ENCODE measurements around the gene GPR27.

Gene GPR27

DNA sequence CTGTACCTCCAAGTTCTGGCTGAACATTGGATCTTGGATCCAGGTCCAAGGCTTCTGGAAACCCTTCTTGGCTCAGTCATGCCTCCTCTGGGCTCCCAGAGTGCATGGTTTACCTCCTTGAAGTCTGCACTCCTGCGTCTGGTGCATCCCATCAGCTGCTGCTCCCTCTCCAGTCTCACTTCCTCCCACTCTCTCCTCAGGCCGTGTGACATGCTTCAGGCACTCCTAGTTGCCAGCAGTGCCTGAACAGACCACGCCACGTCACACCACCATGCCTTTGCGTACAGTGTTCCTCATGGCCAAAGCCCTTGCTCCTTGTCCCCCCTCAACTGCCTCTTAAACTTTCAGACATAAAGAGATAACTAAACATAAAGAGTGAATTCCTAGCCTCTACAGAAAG lies 5.7 kb downstream of the GPR27 start:
- CTCF ChIA-PET: no interaction called here
- no peak for TF ChIP-seq CTCF (IDR thresholded peaks at IDR 0.05; ENCODE audit: insufficient read depth, low read length, missing control alignments)
- POLR2A ChIA-PET: no interaction called here
- DNase-seq (ENCODE audit: low read depth, low spot score): no peak
- H3K4me3 ChIP-seq (ENCODE audit: low read depth, low read length): no peak overlapping the region

GRCh38 chr3:71760140-71760539 lies 6.5 kb downstream of the GPR27 start:
- H3K4me3 ChIP-seq (ENCODE audit: low read depth, low read length): no peak overlapping the region
- POLR2A ChIA-PET: no interaction called here
- TF ChIP-seq CTCF (IDR thresholded peaks at IDR 0.05; ENCODE audit: insufficient read depth, low read length, missing control alignments): no peak
- CTCF ChIA-PET: no interaction called here
- no peak for DNase-seq (ENCODE audit: low read depth, low spot score)

DNA sequence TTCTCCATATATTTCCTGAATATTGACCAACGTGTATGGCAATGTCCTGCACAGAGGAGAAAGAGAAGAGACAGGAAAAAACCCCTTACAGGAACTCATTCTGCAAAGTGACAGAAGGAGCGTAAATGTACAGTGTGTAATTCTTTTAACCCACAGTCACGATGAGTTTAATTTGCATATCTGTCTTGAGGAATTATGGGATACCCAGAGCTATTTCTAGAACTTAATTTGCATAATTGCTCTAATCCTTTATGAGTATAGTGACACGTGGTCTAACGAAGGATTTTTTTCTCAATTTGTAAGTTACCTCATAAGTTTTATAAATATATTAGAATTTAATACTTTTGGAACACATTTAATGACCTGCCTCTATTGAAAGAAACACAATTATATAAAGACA lies 9.8 kb downstream of the GPR27 start:
- no peak for DNase-seq (ENCODE audit: low read depth, low spot score)
- no peak overlapping the region for H3K4me3 ChIP-seq (ENCODE audit: low read depth, low read length)
- TF ChIP-seq CTCF (IDR thresholded peaks at IDR 0.05; ENCODE audit: insufficient read depth, low read length, missing control alignments): no peak
- CTCF ChIA-PET: interaction anchor here (0.9 to 1.0 kb wide), 2 partner anchors 12 to 33 kb away, joined by 3 to 5 read pairs; no protein-coding TSS in a partner anchor
- POLR2A ChIA-PET: no interaction called here

DNA sequence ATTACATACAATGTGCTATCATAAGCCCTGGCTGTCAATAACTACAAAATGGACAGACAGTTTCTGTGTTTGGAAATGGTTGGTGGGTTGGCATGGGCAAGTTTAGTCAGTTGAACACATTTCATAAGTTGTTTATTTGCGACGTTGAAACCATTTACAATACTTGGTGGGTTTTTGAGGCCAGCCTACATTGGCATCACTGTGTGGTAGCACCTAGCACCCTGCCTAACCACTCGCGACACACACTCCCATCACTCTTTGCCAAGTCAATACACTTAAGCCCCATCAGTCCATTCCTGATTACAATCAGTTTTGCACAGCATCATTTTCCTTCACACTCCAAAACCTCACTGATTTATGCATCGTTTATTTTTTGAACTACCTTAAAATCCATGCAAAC lies 17.5 kb downstream of the GPR27 start:
- H3K4me3 ChIP-seq (ENCODE audit: low read depth, low read length): no peak overlapping the region
- POLR2A ChIA-PET: no interaction called here
- no peak for TF ChIP-seq CTCF (IDR thresholded peaks at IDR 0.05; ENCODE audit: insufficient read depth, low read length, missing control alignments)
- CTCF ChIA-PET: no interaction called here
- DNase-seq (ENCODE audit: low read depth, low spot score): no peak

DNA sequence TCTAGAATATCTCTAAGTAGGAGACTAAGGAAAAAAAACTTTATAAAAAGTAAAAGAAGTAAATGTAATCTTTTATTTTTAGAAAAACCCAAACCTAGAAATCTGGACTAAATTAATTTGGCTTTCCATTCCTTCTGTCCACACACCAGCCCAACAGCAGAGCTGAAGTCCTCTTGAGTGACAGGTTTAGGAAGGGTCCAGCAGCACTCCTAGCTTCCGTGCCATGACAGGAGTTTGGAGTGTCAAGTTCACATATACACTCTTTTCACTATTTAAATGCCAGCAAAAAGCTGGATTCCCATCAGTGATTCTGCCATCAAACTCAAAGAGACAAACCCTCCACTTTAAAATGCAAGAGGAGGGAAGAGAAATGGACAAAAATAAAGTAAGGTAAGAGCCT lies 18.2 kb downstream of the GPR27 start:
- ChIA-PET POLR2A (no interaction called here), CTCF (no interaction called here)
- H3K4me3 ChIP-seq (ENCODE audit: low read depth, low read length): no peak overlapping the region
- TF ChIP-seq CTCF (IDR thresholded peaks at IDR 0.05; ENCODE audit: insufficient read depth, low read length, missing control alignments): no peak
- DNase-seq (ENCODE audit: low read depth, low spot score): no peak

DNA sequence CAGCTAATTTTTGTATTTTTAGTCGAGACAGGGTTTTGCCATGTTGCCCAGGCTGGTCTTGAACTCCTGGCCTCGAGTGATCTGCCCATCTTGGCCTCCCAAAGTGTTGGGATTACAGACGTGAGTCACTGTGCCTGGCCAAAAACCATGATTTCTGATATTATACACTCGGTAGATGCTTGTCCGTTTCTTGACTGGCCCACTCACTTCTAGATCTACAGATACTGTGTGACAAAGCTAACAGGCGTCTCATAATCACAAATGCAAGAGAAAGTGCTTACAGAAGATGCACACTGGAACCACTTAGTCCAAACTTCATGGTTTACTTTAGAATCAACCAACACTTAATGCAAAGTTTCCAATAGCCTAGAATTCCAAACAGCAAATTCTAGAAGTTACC lies 22.9 kb downstream of the GPR27 start:
- TF ChIP-seq CTCF (IDR thresholded peaks at IDR 0.05; ENCODE audit: insufficient read depth, low read length, missing control alignments): no peak
- ChIA-PET POLR2A (no interaction called here), CTCF (no interaction called here)
- H3K4me3 ChIP-seq (ENCODE audit: low read depth, low read length): no peak overlapping the region
- DNase-seq (ENCODE audit: low read depth, low spot score): no peak

Data from AG04449 (cell line).